Neural cell (in vitro differentiated cells): ENCODE data around the gene TAF7L.
"Not testable (repeated sequence)": the region's sequence is repeated elsewhere in the genome, so short reads cannot be mapped to it uniquely, and the experiment has no call there.

Experiments used
- CTCF ChIP-seq: fragments of 450-650 bp; IDR thresholded peaks from 2 replicates; pipeline ENCODE4 v1.5.1; 2014; ENCODE audit warnings: antibody characterized with exemption, mild to moderate bottlenecking, moderate library complexity; ENCODE audit not compliant: poor library complexity, severe bottlenecking
- EP300 ChIP-seq: fragments of 450-650 bp; conservative IDR thresholded peaks from 2 replicates; pipeline ENCODE4 v1.6.1; 2014; ENCODE audit warnings: antibody characterized with exemption, mild to moderate bottlenecking, moderate library complexity; ENCODE audit not compliant: poor library complexity, severe bottlenecking
- EZH2 ChIP-seq: fragments of 200-600, 300-800 bp; shearing (Covaris generic), sonication (generic); IDR thresholded peaks from 2 replicates; pipeline ENCODE4 v1.6.1; 2014; ENCODE audit warnings: antibody characterized with exemption, low read length, borderline replicate concordance, mild to moderate bottlenecking; ENCODE audit not compliant: insufficient read depth, poor library complexity, severe bottlenecking
- MXI1 ChIP-seq: fragments of 450-650 bp; conservative IDR thresholded peaks from 2 replicates; pipeline ENCODE4 v1.6.1; 2014; ENCODE audit warnings: antibody characterized with exemption, mild to moderate bottlenecking; ENCODE audit not compliant: poor library complexity, severe bottlenecking
- RAD21 ChIP-seq: fragments of 450-650 bp; conservative IDR thresholded peaks from 2 replicates; pipeline ENCODE4 v1.6.1; 2014; ENCODE audit warnings: antibody characterized with exemption, mild to moderate bottlenecking, moderate library complexity
- SMC3 ChIP-seq: fragments of 450-650 bp; conservative IDR thresholded peaks from 2 replicates; pipeline ENCODE4 v1.6.1; 2014; ENCODE audit warnings: antibody characterized with exemption, mild to moderate bottlenecking, moderate library complexity; ENCODE audit not compliant: poor library complexity
- TAF1 ChIP-seq: IDR thresholded peaks from 2 replicates; pipeline ENCODE4 v1.6.1; 2012; ENCODE audit warnings: low read depth

DNA sequence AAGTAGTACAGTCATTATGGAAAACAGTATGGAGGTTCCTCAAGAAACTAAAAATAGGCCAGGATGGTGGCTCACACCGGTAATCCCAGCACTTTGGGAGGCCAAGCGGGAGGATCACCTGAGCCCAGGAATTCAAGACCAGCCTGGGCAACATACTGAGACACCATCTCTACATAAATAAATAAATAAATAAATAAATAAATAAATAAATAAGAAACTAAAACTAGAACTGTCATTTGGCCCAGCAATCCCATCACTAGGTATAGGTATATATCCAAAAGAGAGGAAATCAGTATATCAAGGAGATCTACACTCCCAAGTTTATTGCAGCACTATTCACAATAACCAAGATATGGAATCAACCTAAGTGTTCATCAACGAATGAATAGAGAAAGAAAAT, 4.5 kb upstream of the TAF7L start:
- TF ChIP-seq TAF1, CTCF, MXI1, EP300, SMC3, EZH2, RAD21: not testable (repeated sequence)
